SK-N-SH treated with all-trans-retinoic acid at 6 μM for 48 hours (cell line): ENCODE data around the gene SFT2D1.

Experiments used
- ATAC-seq: fragments of 200-7000 bp; cut with Tn5 transposase; 3 replicates; pipeline ENCODE4 v1.9.1; 2020; ENCODE audit warnings: mild to moderate bottlenecking, moderate library complexity
- ARNTL ChIP-seq: fragments of 450-650 bp; formaldehyde crosslinking; IDR thresholded peaks from 2 replicates; pipeline ENCODE4 v1.5.0; 2020; ENCODE audit warnings: low read depth, mild to moderate bottlenecking, moderate library complexity, borderline replicate concordance
- BACH2 ChIP-seq: fragments of 250-450 bp; sonication (Bioruptor Pico); IDR thresholded peaks from 2 replicates; pipeline ENCODE4 v1.9.0; 2021; ENCODE audit warnings: mild to moderate bottlenecking, borderline replicate concordance
- ESRRG ChIP-seq: fragments of 250-450 bp; sonication (Bioruptor Pico); IDR thresholded peaks from 2 replicates; pipeline ENCODE4 v1.6.1; 2021; ENCODE audit warnings: mild to moderate bottlenecking
- GLIS3 ChIP-seq: fragments of 250-450 bp; sonication (Bioruptor Pico); IDR thresholded peaks from 2 replicates; pipeline ENCODE4 v1.5.0; 2020; ENCODE audit warnings: mild to moderate bottlenecking, moderate library complexity
- ISL1 ChIP-seq: fragments of 250-450 bp; sonication (Bioruptor Pico); IDR thresholded peaks from 2 replicates; pipeline ENCODE4 v2.1.2; 2022; ENCODE audit warnings: mild to moderate bottlenecking, moderate library complexity
- PATZ1 ChIP-seq: fragments of 250-450 bp; sonication (Bioruptor Pico); IDR thresholded peaks from 2 replicates; pipeline ENCODE4 v1.8.0; 2020; ENCODE audit warnings: mild to moderate bottlenecking, moderate library complexity, borderline replicate concordance
- PPARA ChIP-seq: fragments of 250-450 bp; sonication (Bioruptor Pico); IDR thresholded peaks from 2 replicates; pipeline ENCODE4 v1.5.0; 2020; ENCODE audit warnings: mild to moderate bottlenecking, borderline replicate concordance
- TOX ChIP-seq: fragments of 250-450 bp; sonication (Bioruptor Pico); IDR thresholded peaks from 2 replicates; pipeline ENCODE4 v1.8.0; 2021; ENCODE audit warnings: mild to moderate bottlenecking, moderate library complexity, borderline replicate concordance
- ZC3H10 ChIP-seq: fragments of 250-450 bp; sonication (Bioruptor Pico); IDR thresholded peaks from 2 replicates; pipeline ENCODE4 v1.5.1; 2021; ENCODE audit warnings: mild to moderate bottlenecking, moderate library complexity
- ZFP30 ChIP-seq: fragments of 450-650 bp; formaldehyde crosslinking; IDR thresholded peaks from 2 replicates; pipeline ENCODE4 v1.5.0; 2022; ENCODE audit warnings: mild to moderate bottlenecking, moderate library complexity
- ZNF565 ChIP-seq: fragments of 450-650 bp; formaldehyde crosslinking; conservative IDR thresholded peaks from 2 replicates; pipeline ENCODE4 v1.5.0; 2020; ENCODE audit warnings: low read depth, mild to moderate bottlenecking, moderate library complexity
- ZNF70 ChIP-seq: fragments of 450-650 bp; formaldehyde crosslinking; IDR thresholded peaks from 2 replicates; pipeline ENCODE4 v1.5.0; 2020; ENCODE audit warnings: mild to moderate bottlenecking, moderate library complexity
- ZNF8 ChIP-seq: fragments of 450-650 bp; formaldehyde crosslinking; IDR thresholded peaks from 2 replicates; pipeline ENCODE4 v1.5.0; 2020; ENCODE audit warnings: mild to moderate bottlenecking, moderate library complexity
- TF ChIP-seq, protein P1 (sequence below): fragments of 250-450 bp; sonication (Bioruptor Pico); IDR thresholded peaks from 2 replicates; pipeline ENCODE4 v1.5.1; 2021; ENCODE audit warnings: mild to moderate bottlenecking, moderate library complexity
- TF ChIP-seq, protein P2 (sequence below): fragments of 250-450 bp; sonication (Bioruptor Pico); IDR thresholded peaks from 2 replicates; pipeline ENCODE4 v1.8.0; 2021; ENCODE audit warnings: low read depth, mild to moderate bottlenecking, moderate library complexity, borderline replicate concordance
- TF ChIP-seq, protein P3 (sequence below): fragments of 250-450 bp; sonication (Bioruptor Pico); IDR thresholded peaks from 2 replicates; pipeline ENCODE4 v1.5.1; 2020; ENCODE audit warnings: low read depth, mild to moderate bottlenecking, moderate library complexity
- TF ChIP-seq, protein P4 (sequence below): fragments of 250-450 bp; sonication (Bioruptor Pico); IDR thresholded peaks from 2 replicates; pipeline ENCODE4 v1.5.0; 2020; ENCODE audit warnings: mild to moderate bottlenecking, moderate library complexity

Gene SFT2D1

DNA sequence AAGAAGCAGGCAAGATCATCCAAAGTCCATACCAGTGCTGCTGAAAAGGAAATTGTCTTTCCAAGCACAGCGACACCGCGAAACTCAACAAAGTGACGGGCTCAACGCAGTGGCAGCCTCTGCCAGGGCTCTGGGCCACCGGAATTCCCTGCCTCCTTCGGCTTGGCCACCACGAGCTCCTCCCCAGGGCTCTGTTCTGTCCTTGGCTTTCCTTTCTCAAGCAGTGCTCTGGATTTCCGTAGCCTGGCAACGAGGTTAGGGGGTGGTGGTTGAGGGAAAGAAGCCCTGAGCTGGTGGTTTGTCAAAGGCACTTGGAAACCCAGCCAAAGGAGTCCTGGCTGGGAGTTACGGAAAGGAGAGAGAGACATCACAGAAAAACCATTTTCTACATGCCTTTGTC is 65.3 kb downstream of the SFT2D1 start (continued):
- TF ChIP-seq ZC3H10 (CRISPR knock-in tag) (no peak), GLIS3 (CRISPR knock-in tag) (no peak), PPARA (CRISPR knock-in tag) (no peak)

DNA sequence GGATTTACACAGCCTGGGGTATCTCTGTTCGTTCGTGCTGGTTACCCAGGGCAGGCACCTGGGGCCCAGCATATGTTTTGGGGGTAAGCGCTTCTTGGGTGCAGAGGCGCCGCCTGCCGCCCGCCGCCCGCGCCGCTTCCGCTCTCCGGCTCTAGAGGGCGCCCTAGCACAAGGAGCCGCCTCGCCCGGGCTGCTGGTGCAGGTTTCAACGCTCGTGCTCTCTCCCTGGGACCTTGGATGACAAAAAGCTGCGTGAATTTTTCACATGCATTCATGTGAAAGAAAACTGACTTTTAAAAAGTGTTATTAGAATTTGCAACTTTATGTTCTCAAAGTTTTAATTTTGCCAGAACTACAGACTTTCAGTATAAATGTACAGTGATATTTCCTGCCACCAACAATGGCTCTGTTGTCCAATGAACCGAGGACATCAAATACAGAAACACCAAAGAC is 66.6 kb downstream of the SFT2D1 start:
- TF ChIP-seq ISL1 (CRISPR knock-in tag) (no peak), PPARA (CRISPR knock-in tag) (no peak), TOX (CRISPR knock-in tag) (no peak), ZFP30 (no peak), ZNF70 (no peak), ESRRG (CRISPR knock-in tag) (no peak), BACH2 (CRISPR knock-in tag) (no peak), ARNTL (no peak)
- TF ChIP-seq, protein P1, sequence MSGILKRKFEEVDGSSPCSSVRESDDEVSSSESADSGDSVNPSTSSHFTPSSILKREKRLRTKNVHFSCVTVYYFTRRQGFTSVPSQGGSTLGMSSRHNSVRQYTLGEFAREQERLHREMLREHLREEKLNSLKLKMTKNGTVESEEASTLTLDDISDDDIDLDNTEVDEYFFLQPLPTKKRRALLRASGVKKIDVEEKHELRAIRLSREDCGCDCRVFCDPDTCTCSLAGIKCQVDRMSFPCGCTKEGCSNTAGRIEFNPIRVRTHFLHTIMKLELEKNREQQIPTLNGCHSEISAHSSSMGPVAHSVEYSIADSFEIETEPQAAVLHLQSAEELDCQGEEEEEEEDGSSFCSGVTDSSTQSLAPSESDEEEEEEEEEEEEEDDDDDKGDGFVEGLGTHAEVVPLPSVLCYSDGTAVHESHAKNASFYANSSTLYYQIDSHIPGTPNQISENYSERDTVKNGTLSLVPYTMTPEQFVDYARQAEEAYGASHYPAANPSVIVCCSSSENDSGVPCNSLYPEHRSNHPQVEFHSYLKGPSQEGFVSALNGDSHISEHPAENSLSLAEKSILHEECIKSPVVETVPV (CRISPR knock-in tag): no peak
- TF ChIP-seq, protein P2, sequence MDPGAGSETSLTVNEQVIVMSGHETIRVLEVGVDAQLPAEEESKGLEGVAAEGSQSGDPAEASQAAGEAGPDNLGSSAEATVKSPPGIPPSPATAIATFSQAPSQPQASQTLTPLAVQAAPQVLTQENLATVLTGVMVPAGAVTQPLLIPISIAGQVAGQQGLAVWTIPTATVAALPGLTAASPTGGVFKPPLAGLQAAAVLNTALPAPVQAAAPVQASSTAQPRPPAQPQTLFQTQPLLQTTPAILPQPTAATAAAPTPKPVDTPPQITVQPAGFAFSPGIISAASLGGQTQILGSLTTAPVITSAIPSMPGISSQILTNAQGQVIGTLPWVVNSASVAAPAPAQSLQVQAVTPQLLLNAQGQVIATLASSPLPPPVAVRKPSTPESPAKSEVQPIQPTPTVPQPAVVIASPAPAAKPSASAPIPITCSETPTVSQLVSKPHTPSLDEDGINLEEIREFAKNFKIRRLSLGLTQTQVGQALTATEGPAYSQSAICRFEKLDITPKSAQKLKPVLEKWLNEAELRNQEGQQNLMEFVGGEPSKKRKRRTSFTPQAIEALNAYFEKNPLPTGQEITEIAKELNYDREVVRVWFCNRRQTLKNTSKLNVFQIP (CRISPR knock-in tag): no peak
- TF ChIP-seq, protein P3, sequence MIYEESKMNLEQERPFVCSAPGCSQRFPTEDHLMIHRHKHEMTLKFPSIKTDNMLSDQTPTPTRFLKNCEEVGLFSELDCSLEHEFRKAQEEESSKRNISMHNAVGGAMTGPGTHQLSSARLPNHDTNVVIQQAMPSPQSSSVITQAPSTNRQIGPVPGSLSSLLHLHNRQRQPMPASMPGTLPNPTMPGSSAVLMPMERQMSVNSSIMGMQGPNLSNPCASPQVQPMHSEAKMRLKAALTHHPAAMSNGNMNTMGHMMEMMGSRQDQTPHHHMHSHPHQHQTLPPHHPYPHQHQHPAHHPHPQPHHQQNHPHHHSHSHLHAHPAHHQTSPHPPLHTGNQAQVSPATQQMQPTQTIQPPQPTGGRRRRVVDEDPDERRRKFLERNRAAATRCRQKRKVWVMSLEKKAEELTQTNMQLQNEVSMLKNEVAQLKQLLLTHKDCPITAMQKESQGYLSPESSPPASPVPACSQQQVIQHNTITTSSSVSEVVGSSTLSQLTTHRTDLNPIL (CRISPR knock-in tag): no peak
- peak; percentile 96 for ATAC-seq

- no peak for TF ChIP-seq ZC3H10 (CRISPR knock-in tag)
- TF ChIP-seq TOX (CRISPR knock-in tag): no peak
- TF ChIP-seq, protein P1 (CRISPR knock-in tag): no peak
- no peak for TF ChIP-seq ZFP30
- no peak for TF ChIP-seq PATZ1 (CRISPR knock-in tag)
- TF ChIP-seq, protein P2 (CRISPR knock-in tag): no peak
- no peak for TF ChIP-seq ZNF8
- no peak for TF ChIP-seq ZNF565 (CRISPR knock-in tag)
- TF ChIP-seq GLIS3 (CRISPR knock-in tag): no peak
- TF ChIP-seq, protein P4, sequence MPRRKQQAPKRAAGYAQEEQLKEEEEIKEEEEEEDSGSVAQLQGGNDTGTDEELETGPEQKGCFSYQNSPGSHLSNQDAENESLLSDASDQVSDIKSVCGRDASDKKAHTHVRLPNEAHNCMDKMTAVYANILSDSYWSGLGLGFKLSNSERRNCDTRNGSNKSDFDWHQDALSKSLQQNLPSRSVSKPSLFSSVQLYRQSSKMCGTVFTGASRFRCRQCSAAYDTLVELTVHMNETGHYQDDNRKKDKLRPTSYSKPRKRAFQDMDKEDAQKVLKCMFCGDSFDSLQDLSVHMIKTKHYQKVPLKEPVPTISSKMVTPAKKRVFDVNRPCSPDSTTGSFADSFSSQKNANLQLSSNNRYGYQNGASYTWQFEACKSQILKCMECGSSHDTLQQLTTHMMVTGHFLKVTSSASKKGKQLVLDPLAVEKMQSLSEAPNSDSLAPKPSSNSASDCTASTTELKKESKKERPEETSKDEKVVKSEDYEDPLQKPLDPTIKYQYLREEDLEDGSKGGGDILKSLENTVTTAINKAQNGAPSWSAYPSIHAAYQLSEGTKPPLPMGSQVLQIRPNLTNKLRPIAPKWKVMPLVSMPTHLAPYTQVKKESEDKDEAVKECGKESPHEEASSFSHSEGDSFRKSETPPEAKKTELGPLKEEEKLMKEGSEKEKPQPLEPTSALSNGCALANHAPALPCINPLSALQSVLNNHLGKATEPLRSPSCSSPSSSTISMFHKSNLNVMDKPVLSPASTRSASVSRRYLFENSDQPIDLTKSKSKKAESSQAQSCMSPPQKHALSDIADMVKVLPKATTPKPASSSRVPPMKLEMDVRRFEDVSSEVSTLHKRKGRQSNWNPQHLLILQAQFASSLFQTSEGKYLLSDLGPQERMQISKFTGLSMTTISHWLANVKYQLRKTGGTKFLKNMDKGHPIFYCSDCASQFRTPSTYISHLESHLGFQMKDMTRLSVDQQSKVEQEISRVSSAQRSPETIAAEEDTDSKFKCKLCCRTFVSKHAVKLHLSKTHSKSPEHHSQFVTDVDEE (CRISPR knock-in tag): no peak
- TF ChIP-seq ESRRG (CRISPR knock-in tag): no peak
- TF ChIP-seq, protein P3 (CRISPR knock-in tag): no peak
- TF ChIP-seq ZNF70: no peak
- TF ChIP-seq PPARA (CRISPR knock-in tag): no peak
These were observed 67.5 kb downstream of the SFT2D1 start for GRCh38 chr6:166274739-166275370.

More at GRCh38 chr6:166274739-166275370, 67.5 kb downstream of the SFT2D1 start:
- no peak for ATAC-seq
